HG03135 (cell line): ENCODE results near the gene COL5A1.

ENCODE experiments used
- ATAC-seq: cut with Tn5 transposase; IDR thresholded peaks from one replicate; pipeline ENCODE4 v1.9.1; 2021; ENCODE audit warnings: mild to moderate bottlenecking, moderate library complexity; ENCODE audit not compliant: unreplicated experiment

The COL5A1 gene

DNA sequence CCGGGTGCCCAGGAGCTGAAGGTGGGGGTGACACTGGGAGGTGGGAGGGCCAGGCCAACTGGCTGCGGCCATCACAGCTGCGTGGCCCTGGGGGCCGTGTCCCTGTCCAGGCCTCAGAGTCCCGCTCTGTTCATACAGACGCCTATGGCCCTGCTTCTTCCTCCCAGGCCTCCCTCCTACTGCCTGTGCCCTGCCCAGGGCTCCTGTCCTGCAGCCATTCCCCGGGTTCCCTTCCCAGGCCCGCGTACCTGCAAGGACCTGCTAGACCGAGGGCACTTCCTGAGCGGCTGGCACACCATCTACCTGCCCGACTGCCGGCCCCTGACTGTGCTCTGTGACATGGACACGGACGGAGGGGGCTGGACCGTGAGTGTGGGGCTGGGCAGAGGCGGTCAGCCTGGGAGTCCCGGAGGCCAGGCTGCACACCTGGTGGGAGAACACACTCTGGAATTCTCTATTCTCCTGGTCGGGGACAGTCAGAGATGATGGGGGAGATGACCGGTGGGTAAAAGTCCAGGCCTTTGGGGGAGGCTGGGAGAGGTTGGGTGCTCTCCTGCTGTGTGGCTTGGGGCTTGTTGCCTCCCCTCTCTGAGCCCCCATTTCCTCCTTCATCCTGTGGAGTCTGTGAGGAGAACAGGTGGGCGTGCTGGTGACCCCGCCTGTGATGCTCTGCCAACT lies 243.5 kb downstream of the COL5A1 start:
- no peak for ATAC-seq

DNA sequence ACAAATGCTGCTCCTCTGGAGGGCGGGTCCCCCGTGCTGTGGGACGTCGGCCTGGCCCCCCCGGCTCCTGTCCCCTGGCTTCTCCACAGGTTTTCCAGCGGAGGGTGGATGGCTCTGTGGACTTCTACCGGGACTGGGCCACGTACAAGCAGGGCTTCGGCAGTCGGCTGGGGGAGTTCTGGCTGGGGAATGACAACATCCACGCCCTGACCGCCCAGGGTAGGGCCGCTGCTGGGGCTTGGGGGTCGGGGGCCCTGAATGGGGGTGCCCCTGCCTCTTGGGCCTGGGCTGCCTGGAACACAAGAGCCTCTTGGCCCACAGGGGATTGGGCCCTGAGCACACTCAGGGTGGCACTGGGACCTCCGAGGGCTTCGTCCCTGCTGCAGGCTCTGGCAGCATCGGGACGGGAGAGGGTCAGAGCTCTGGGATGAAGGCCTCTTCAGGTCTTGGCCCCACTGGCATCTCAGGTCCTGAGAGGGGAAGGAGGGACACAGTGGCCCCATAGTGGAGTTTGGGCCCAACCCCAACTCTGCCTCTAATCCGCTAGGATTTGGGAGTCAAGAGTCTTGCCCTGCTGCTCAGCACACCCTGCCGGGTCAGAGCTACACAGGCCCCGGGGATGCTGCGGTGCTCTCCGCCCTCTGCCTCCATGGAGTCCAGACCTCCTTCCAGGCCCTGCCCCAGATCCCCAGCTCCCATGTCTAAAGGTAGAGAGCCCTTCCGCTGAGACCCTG lies 244.2 kb downstream of the COL5A1 start:
- no peak for ATAC-seq

DNA sequence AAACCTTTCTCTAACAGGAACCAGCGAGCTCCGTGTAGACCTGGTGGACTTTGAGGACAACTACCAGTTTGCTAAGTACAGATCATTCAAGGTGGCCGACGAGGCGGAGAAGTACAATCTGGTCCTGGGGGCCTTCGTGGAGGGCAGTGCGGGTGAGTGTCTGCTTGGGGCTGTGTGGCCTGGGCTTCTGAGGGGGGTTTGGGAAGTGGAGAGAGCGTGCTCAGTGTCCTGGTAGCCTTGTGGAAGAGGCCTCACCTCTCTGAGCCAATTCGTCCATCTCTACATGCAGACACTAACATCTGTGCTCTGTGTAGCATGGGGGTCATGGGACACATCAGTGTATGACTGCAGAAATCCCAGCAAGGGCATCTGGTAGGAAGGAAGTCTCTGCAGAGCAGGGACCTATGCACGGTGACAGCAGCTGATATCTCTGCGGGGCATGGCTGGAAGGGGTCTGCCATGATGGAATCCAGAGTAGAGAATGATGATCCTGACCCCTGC lies 244.9 kb downstream of the COL5A1 start:
- ATAC-seq = no peak

DNA sequence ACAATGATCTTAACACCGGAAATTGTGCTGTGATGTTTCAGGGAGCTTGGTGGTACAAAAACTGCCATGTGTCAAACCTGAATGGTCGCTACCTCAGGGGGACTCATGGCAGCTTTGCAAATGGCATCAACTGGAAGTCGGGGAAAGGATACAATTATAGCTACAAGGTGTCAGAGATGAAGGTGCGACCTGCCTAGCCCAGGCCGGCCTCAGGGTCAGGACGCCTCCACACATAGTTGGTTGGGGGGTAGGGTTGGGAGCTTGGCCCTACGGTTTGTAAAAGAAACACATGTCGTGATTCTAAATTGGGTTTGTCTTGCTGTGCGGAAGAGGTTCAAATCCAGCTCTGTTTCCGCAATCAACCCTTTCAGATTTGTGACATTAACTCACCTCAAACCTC lies 245.6 kb downstream of the COL5A1 start:
- no peak for ATAC-seq

DNA sequence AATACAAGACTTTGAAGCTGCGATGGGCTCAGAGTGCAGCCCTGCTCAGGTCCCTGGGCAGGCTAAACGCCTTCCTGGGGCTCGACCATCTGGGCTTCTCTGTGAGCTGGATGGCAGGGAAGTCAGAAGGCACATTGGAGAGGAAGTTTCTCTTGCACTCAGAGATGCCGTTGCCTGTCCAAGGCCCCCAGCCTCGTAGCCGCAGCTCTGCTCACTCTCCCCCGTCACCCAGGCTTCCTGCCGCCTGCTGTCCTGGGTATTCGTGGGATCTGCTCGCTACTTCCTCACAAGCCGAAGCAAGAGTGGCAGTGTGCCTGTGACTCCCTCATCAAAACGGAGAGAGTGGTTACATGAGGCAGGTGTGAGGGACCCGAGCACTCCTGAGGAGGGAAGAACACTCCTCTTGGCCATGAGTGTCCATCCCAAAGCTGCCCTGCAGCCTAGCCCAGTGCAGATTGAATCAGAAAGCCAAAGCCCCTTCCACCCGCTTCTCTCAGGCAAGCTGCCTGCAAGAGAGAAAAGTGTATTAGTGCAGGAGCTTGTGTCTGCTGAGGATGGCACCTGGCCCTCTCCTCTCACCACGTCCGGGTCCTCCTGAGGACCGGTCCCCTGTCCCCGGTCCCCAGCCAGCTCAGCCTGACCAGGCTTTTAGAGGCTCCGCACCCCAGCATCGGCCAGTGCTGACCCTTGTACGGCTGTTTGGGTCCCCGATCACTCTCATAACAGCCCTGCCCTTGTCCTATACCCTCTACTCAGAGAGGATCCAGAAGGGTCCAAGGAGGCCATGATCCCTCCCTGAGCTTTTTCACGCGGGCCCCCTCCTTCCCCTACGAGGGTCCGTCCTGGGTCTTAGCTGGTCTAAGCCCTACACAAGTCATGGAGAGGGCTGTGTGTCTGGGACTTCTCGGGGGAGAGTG lies 246.3 kb downstream of the COL5A1 start:
- ATAC-seq = no peak

DNA sequence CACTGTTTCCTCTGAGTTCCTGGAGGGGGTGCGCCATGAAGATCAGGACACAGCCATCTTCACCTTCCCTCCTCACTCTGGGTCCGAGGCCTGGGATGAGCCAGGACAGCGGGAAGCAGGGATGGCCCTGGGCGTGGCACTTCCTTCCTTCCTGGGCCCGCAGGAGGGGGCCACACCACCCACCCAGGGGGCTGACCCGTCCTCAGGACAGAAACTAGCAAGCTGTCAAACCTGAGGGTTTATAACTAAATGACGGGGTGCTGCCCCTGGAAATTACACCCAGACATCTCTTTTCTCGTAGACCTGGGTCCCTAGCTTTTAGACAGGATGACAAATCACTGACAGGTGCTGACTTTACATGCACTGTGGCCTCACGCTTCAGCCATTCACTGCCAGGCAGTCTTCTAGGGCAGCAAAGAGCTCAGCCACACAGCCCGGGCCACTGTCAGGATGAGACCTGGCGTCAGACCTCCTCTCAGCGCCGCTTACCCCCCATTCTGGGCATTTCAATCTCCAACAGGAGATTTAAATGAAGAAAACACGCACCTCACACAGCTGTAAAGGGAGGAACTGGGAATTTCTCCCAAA lies 247.1 kb downstream of the COL5A1 start:
- ATAC-seq = no peak

DNA sequence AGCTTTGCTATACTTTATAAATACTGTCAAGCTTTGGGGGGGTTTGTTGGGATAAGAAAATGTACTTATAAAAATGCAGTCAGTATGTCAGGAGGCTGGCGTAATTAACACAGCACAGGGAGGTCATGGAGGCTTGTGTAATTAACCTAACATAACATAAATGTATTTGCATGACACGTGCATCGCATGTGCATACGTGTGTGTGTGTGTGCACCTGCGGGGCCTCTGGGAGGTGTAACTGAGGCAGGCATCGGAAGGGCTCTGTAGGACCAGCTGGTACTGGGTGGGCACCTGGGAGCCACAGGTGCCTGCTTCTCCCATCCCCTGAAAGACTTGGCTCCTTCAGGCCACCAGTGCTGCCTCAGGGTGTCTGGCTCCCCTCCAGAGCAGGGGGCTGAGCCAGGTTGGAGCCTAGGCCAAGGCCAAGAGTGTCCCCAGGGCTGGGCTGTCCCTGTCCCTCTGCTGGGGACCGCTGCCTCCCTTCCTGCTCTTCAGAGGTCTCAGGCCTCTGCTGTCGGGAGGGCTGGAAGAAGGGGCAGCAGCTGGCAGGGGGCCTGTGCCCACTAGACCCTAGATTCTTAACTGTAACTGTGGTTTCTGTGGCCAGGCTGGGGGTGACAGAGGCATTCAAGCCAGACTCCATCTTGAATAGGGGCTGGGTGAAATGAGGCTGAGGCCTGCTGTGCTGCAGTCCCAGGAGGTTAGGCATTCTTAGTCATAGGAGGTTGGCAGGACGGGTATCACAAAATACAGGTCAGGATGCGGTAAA lies 248.0 kb downstream of the COL5A1 start:
- ATAC-seq = no peak

DNA sequence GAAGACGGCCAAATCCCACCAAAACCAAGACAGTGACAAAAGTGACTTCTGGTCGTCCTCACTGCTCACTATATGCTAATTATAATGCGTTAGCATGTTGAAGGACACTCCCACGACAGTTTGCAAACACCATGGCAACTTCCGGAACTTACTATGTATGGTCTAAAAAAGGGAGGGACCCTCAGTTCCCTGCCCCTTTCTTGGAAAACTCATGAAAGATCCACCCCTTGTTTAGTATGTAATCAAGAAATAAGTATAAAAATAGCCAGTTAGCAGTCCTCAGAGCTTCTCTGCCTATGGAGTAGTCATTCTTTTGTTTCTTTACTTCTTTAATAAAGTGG lies 248.5 kb downstream of the COL5A1 start:
- no peak for ATAC-seq

DNA sequence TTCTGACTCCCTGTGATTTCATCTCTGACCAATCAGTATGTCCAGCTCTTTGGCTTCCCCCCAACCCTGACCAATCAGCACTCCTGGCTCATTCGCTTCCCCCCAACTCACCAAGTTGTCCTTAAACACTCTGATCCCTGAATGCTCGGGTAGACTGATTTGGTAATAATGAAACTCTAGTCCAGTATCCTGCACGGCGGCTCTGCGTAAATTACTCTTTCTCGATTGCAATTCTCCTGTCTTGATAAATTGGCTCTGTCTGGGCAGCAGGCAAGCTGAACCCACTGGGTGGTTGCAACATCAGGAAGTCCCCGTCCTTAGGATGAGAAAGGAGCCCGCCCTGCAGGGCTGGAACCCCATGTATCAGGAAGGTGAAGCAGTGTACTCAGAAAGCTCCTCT lies 249.4 kb downstream of the COL5A1 start:
- ATAC-seq = no peak

DNA sequence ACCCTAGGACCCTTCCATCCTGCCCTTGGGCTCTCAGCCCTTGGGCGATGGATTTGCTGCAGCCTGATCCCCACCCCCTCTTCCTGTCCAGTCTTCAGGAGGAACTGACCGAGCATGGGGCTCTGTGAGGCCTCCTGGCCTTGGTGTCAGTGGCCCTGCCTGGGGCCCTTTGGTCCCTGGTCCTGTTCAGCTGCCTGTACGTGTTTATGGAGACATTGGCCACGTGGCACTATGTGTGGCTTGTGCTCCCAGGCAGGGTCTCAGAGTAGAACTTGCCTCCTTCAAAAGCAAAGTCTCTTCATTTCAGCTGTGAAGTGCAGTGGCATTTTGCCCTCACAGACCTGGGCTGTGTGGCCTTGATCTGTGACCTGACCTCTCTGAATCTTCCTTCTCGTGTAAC lies 250.1 kb downstream of the COL5A1 start:
- ATAC-seq = no peak

DNA sequence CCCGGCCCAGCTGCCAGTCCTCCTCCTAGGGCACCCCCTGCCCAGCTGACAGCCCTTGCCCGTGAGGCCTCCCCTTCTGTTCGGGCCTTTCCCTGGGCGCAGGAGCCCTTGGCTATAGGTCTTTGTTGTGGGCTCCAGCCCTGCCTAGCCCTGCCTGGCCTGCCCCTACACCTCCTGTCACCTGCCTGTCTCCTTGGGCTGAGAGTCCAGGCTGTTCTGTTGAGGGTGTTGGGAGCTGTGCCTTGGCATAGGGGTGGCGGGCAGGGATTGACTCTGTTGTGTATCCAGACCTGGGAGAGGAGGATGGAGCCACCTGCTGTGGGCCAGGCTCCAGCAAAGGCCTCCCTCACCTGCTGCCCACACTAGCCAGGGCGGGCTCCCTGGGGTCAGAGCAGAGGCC lies 250.6 kb downstream of the COL5A1 start:
- ATAC-seq = no peak

DNA sequence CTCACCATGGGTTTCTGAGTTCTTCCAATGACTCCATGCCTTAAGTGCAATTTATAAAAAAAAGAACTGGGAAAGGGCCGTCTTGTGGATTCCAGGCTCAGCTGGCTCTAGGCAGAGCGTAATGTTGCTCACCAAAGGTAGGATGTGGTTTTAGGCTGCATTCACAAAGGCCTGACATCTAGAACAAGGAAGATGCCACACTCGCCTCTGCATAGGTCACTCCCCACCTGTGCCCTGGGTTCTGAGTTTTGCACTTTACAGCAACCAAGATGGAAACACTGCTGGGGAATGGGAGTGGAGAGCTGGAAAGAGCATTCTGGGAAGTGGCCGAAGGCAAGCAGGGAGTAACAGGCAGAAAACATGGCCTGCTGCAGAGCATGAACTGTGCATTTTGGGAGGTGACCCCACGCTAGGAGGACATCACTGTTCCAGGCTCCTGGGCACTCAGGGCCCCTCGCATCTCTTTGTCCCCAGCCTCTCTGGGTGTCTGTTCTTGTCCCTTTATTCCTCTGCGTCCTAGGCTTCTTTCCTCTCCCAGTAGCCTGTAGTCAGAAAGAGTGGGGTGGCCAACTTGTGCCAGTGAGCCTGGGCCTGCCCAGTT lies 251.3 kb downstream of the COL5A1 start:
- ATAC-seq = no peak
